ENCODE data around the gene ALDH4A1.

Gene ALDH4A1, protein sequence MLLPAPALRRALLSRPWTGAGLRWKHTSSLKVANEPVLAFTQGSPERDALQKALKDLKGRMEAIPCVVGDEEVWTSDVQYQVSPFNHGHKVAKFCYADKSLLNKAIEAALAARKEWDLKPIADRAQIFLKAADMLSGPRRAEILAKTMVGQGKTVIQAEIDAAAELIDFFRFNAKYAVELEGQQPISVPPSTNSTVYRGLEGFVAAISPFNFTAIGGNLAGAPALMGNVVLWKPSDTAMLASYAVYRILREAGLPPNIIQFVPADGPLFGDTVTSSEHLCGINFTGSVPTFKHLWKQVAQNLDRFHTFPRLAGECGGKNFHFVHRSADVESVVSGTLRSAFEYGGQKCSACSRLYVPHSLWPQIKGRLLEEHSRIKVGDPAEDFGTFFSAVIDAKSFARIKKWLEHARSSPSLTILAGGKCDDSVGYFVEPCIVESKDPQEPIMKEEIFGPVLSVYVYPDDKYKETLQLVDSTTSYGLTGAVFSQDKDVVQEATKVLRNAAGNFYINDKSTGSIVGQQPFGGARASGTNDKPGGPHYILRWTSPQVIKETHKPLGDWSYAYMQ

DNA sequence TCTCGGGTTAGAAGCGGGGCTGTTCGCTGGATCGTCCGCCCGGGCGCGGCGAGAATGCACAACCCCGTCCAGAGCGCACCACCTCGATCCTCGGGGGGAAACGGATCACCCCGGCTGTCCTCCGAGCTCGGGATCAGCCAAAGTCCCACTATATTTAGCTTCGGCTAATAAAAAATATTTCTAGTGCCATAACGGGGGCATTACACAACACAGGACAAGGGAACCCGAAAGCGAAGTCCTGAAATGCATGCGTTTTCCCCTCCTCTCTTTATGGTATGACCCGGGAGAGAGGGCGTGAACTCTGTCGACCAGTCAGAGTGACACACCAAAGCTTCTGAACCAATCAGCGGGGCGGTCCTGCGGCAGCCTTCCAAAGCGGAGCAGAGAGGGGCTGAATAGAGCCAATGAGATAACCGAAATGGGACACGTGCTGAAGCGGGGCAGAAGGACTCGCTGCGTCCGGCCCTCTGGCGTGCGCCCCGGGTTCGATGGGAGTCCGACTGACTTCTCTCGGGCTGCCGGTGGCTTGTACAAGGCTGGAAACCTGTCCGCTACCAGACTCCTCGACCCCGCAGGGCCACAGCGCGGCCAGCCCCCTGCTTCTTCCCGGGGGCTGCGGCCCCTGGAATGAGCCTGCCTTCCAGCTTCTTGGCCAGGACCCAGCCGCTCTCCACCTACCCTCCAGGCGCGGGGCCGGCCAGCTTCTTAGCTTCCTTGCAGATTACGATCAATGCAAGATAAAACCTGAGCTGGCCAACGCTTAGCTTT lies at the start of gene ALDH4A1:
Gene ALDH4A1, minus strand, starts transcription at position 33 of the 768 bp plus-strand sequence. Its CDS starts 32 bp downstream, at position 1.
- DNase-seq: peak; percentile 74 to 84 (median 80)

DNA sequence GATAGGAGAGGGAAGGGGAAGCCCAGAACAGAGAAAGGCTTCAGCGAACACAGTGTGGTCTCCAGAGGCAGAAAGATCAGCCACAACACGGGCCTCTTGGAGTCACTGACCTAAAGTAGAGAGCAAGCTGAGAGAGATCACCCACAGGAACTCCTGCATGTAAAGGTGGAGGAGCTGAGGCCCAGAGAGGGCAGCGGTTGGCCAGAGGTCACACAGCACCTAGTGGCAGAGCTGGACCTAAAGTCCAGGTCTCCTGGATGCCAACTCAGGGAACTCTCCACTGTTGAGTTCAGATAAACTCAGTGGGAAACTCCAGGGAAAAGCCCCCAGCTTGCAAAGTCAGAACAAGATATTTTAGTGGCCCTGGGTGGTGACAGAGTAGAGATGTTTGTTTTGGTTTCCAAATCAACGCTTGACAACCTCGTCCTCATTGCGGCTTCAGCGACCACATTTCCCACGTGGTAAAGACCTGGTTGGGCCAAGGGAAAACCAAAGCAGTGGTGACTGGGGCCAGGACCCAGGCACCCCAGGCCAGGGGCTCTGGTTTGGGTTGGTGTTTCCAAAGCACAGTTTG lies 49.5 kb upstream of the ALDH4A1 start:
- DNase-seq: peak in 3 of 4 experiments; percentile 24 to 48 (median 29)

DNA sequence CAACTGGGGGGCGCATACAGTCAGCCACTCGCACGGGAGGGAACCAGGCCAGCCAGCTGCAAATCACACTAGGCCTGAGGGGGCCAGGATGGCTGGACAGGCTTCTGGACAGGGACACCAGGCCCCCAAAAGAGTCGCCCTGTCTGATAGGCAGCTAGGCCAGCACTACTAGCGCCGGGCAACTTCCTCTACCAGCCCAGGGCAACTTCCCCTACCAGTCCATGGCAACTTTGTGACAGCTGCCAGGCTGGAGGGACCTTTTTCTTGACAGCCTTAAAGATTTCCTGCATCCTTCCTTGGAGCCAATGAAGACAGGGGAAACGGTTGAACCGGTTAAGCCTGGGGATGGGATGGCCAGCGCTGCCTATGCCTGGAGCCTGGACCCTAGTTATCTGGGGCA lies 49.1 kb upstream of the ALDH4A1 start:
- DNase-seq: peak in 1 of 4 experiments; percentile 14

DNA sequence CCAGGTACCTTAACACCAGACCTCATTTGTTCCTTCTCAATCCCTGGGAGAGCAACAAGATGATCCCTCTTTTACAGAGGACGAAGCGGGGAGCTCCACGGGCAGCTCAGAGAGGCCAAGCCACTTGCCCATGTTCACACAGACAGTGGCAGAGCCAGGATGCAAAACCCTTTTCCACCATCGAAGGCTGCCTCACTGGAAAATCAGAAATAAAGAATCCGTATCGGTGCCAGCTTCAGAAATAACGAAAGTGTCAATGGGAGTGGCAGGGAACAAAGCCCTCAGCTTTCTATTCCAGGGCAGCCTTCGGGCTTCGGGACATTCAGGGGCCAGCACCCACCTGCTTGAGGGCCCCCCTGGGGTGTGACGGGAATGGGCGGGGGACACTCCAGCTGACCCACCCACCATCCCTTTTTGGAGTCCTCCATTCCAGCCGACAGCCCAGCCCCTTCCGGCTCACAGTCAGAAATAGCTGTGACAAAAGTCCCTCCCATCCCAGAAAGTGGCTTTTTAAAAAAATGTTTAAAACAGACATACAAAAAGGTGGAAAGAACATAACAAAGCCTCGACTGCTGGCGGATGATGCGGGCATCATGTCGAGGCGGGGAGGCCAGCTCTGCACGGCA lies 48.2 kb upstream of the ALDH4A1 start:
- DNase-seq: no peak

DNA sequence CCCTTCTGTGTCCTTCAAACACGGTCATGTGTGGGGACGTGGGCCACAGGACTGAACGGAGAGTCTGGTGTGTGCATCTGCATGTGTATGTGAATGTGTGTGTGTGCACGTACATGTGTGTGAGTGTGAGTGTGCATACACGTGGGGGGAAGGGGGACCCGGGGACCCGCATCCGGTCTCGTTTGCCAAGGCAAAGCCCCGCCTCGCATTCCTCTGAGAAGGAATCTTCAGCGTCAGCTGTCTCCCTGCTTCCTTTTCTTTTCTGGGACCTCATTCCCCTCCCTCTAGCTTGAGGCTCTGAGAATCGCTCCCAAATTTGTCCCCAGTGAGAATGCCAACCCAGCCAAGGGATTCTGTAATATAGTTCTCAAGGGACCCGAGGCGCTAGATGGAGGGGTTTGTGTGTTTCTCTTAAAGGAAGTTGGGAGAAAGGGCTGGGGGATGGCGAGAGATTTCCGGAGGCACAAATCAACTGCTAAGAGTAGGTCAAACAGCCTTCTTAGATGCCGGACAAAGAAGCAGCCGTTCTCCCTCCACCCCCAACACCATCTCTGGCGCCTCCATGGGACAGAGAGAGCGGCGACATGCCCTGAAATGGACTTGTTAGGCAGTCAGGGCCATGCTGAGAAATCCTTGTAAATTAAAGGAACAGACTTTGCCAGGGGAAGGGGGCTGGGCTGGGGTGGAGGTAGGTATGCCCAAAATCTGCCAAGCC lies 47.5 kb upstream of the ALDH4A1 start:
- no peak for DNase-seq

DNA sequence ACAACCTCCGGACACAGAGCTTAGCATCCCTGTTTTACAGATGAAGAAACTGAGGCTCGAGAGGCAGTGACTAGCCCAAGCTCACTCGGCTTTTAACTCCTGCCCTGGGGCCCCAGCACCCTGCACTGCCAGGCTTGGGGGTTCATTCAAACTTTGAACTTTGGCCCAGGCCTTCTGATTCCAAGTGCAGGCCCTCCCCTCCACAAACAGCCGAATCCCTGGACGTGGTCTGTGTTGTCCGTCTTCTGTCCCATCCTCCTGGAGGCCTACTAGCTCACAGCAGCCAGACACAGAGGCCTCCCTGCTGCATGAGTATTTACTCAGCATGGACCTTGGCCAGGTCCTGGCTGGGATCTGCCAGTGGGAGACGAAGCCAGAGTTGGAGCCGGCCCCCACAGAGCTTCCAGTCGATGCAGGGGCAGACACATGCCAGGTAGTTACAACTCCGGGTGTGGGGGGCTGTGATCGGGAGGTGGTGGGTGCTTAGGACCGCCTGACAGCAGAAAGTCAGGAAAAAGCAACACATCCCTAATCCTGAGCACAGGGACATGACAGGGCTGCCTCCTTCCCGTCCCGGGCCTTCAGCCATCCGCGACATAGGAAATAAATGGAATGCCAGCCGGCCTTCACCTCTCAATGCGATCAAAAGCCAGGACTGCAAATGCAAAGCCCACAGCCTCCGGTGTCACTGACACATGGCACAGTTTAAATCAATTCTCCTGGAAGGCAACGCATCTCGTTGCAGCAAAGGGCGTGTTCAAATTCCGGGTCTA lies 46.7 kb upstream of the ALDH4A1 start:
- DNase-seq: no peak

DNA sequence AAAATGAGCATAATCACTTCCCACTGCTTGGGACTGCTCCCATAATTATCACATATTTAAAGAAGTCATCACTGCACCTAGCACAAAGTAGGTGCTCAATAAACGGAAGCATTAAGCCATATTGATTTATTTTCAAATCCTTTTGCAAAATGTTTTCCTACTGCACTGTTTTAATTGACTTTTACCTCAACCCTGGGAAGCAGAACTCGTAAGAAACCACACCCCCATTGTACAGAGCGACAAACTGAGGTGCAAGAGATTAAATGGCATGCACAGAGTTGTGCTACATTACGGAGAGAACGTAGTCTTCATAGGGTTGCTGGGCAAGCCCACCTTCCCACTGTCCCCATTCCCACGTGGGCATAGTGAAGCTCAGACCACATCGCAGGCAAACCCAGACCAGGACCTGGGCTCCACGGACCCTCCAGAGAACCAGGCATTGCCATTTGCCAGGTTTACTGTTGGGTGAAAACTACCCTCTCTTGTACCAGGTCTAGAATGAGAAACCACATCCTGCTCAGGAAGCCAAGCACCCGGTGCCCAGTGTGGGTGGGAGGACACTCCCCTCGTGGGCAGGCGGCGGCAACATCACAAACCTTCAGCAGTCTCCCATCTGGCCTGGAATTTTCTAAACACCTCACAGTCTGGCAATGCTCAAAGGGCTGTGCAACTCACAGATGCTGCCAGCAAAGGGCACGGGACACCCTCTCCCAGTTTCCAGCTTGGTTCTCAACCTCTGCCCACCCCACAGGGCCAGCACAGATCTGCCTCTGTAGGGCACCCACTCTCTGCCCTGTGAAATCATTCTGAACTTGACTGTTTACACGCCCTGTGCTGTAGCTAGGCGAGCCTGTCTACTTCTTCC lies 45.9 kb upstream of the ALDH4A1 start:
- peak in 2 of 4 experiments; percentile 34 to 38 for DNase-seq

DNA sequence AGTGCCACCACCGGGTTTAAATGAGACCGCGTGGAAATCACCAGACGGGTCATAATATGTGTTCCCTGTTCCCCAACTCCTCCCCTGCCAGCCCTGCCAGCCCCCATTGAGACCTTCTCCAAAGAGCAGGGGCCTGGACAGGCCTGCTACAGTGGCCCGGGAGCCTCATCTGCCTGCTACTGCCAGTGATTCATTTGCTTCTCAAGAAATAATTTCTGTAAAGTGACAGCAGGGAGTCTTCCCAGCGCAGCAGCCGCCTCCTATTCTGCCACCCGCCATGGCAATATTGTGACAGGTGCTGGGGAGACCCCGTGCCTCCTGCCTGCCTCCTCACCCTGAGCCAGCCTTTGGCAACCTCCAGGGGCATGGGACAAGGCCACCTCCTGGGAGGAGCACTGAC lies 45.2 kb upstream of the ALDH4A1 start:
- no peak for DNase-seq

DNA sequence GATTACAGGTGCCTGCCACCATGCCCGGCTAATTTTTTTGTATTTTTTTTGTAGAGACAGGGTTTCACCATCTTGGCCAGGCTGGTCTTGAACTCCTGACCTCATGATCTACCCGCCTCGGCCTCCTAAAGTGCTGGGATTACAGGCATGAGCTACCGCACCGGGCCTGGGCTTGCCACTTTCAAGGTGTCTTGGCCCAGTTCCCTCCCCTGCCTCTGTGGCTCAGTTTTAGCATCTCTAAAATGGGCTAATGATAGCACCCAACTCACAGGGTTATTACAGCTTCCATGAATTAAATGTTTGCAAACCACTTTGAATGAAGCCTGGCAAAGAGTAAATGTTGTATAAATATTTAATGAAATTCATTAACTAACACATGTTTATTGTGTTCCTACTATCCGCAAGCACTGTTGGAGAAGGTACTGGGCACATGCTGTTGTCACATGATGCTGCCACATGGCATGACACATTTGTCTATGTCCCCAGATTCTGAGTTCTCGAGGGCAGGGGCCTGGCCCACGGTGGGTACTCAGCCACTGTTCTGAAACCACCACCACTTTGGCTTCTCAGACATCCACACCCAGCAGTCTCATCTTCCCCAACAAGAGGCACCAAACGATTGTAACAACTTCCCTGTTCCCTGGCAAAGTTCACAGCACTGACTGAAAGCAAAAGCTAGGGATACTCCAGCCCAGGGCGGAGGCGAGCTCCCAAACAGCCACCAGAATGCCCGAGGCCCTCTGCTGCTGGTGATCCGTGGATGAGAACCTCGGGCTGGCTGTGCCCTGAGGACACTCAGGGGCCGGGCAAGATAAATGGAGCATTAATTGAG lies 44.4 kb upstream of the ALDH4A1 start:
- DNase-seq: no peak

DNA sequence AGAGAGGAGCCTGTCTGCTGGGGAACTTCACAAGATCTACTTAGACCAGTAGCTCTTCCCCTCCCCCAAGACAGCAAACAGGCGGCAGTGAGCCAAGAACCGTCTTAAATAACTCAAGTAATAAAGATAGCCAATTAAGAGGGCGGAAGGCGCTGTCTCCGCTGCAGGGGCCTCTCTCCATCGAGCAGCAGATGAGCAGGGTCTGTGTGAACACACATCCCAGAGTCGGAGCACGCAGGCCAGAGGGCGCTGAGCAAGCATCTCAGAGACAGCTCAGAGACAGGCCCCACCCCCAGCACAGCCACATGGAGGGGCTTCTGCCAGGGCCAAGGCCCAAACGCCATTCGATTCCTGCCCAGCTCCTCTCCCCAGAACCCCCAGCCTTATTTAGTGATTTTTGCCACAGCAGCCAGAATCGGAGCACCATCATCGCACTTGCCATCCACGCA lies 43.1 kb upstream of the ALDH4A1 start:
- no peak for DNase-seq

DNA sequence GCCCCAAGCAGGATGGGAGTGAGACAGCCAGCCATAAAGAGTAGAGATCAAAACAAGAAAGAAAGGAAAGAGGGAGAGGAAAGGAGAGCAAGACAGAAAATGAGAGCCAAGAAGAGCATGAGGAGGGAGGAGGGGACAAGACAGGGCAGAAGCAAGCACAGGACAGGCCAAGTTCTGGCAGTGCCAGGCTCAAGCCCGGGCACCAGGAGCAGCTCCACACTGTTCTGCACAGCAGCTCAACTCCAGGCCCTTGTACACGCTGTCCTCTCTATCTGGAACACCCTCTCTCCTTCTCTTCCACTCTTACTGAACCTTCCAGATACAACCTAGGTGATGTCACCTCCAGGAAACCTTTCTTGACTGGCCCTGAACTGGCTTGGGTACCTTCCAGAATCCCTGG lies 42.5 kb upstream of the ALDH4A1 start:
- no peak for DNase-seq

DNA sequence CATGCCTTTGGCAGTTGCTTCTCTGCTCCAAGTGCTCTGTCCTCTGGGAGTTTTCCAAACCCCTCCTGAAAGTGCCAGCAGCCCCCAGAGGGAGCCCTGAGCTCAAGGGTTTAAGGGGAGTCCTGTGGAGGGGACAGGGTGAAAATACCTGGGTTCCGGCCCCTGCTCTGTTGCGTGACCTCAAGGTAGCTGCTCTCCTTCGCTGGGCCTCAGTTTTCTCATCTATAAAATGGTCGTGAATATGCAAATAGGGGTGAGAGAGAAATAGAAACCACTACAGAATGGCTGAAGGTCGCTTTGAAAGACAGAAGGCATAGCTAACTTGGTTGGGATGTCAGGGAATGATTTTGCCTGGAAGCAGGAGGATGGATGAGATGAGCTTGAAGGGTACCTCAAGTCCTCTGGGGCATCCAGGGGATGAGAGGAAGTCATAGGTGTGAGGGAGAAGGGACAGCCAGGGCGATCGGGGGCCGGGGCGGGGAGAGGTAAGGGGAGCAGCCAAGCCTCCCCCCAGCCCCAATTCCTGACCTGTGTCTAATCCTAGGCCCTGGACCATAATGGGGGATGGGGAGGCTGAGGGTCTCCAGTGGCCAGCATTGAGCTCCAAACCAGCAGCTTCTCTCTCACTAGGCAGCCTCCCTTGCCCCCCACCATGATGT lies 41.7 kb upstream of the ALDH4A1 start:
- DNase-seq: no peak

DNA sequence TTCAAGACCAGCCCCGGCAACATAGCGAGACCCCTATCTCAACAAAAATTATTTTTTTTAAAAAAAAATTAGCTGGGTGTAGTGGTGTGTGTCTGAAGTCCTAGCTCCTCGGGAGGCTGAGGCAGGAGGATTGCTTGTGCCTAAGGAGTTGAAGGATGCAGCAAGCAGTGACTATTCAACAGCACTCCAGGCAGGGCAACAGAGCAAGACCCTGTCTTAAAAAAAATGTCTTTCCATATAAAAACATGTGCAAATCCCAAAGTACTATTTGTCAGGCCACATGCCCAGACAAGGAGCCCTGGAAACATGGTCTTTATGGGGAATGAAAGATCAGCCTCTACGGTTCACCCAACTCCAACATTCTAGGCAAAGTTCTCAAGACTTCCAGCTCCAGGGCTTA lies 40.8 kb upstream of the ALDH4A1 start:
- no peak for DNase-seq

DNA sequence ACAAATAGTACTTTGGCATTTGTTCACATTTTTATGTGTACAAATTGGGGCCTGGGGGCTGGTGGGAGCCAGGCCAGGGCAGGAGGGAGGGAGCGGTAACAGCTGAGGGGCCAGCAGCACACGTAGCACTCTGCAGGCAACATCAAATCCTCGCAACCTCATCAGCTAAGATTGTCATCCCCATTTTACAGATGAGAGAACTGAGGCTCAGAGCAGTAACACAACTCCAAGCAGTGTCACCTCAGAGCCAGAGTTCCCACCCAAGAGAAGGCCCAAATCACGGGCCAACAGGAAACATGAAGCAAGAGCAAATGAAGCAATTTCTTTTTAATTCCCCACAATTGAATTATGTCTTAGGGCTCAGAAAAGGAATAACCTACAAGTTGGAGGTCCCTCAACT lies 40.0 kb upstream of the ALDH4A1 start:
- no peak for DNase-seq

DNA sequence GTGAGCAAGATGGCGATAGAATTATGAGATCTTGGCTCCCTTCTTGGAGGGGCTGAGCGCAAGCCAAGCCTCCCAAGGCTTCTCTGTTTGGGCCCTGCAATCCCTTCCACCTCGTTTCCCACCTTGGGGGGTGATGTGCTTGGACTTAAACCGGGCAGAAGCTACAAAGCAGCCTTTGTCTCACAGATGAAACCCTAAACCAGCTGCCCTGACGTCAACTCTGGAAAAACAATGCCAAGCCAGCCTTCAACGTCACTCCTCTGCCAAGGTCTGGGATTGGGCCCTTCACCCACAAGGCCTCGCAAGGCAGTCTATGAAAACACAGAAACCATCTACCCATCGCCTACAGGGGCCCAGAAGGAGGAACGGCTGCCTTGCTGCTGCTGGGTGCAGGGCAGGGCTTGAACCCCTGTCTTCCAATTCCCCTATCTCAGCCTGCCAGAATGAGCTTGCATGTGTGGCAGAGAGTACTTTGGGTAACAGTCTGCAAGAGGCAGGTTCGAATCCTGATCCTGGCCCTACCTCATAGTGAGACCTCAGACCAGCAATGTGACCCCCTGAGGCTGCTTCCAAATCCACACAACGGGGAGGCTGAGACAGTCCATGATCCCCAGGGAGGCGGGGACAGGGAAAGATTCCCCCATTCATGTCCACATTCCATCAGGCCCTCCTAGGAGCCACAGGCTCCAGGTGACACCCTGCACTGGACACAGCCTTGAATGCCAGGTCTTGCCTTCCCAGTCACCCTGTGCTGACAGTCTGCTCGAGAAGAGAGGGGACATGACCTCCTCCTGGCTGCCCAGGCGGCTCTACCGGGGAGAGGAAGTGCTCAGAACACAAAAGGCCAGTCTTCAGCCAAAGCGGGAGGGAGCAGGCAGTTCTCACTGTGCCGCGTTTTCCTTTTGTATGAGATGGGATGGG lies 39.1 kb upstream of the ALDH4A1 start:
- no peak for DNase-seq

DNA sequence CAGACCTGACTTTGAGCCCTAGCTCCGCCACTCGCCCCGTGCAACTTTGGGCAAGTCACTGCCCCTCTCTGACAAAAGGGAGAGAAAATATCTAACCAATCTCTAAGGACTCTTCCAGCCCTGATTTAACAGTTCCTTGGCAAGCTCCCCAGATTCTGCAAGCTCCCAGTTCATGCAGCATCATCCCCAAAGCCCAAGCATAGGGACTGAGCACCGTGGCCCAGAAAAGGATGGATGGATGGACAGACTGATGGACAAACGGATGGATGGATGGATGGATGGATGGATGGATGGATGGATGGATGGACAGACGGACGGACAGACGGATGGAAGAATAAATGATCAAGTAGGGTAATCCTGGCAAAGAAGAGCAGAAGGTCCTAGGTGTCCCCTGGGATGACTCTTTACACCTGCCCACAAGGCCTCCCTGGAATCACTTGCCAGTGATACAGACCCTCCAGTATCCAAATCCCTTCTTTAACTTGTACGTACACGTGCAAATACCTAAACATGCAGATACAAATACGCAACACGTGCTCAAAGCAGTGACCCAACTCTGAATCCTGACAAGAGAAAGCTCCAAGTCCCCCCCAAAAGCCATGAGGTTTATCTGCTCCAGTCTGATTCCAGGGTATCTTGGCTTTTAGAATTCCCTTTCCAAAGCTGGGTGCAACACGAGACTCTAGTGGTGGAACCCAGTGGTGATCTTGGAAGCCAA lies 38.1 kb upstream of the ALDH4A1 start:
- no peak for DNase-seq

Data from activated naive CD4-positive, alpha-beta T cell (primary cell).